ENCODE measurements around the gene LRRC1. TPM values are rescaled to one million over a fixed set of nuclear protein-coding genes. Genes with fewer than 3 reads are reported as not detected.
"Not testable (repeated sequence)": the region's sequence is repeated elsewhere in the genome, so short reads cannot be mapped to it uniquely, and the experiment has no call there.

LRRC1 gene
- total RNA-seq, 2 donors from 2014 or later = 1.00 to 3.0 TPM

DNA sequence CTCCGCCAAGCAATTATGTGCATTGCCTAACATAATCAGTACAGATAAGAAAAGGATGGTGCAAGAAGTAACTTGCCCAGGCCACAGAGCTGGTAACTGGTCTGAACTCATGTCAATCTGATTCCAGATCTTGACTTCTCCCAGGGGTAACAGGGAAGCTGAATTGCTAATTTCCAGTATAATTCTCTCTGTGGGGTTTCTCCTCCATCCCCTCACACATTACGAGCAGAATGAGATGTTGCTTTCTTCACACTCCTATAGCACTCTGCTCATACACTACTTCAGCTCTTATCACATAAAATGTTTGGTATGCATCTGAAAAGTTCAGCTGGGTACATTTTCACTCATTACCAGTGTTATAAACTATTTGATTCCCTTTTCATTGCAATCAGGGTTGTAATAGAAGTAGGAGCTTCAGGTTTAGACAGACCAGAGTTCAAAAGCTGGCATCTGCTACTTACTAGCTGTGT, 24.0 kb upstream of the LRRC1 start:
- Mint-ChIP-seq H3K27me3 (peaks cover 14 to 21% of the 10 kb centered on the region in 2 donors), H3K4me3 (no peak overlapping the region), H3K36me3 (no peaks in the 10 kb centered on the region), H3K4me1 (ENCODE audit: low read depth in 2 of 2) (no peaks in the 10 kb centered on the region), H3K27ac (no peak overlapping the region), H3K9me3 (no peaks in the 10 kb centered on the region)
- DNase-seq (ENCODE audit: low spot score) (no peak), ATAC-seq (no peak)

DNA sequence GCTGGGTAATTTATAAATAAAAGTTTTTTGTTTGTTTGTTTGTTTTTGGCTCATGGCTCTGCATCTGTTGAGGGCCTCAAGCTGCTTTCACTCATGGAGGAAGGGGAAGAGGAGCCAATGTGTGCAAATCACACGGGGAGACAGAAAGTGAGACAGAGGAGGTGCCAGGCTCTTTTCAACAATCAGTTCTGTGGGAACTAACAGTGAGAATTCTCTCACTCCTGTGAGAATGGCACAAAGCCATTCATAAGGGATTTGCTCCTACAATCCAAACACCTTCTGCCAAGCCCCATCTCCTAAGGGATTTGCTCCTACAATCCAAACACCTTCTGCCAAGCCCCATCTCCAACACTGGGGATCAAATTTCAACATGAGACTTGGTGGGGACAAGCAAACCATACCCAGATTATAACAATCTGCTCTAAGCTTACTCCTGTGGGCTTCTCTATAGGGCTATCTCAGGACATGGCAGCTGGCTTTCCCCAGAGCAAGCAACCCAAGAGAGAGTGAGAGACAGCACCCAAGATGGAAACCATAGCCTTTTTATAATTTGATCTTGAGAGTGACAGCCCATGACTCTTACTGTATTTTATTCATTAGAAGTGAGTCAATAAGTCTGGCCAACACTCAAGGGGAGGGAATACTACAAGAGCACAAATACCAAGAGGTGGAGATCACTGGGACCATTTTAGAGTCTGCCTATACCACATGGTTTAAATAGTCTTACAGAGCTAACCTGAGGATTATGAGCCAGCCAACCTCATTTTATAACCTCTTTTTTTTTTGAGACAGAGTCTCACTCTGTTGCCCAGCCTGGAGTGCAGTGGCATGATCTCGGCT, 22.8 kb upstream of the LRRC1 start:
- Mint-ChIP-seq H3K9me3 (no peaks in the 10 kb centered on the region), H3K36me3 (no peaks in the 10 kb centered on the region), H3K4me3 (no peak overlapping the region), H3K4me1 (ENCODE audit: low read depth in 2 of 2) (no peaks in the 10 kb centered on the region), H3K27me3 (peaks cover 9 to 10% of the 10 kb centered on the region in 2 donors), H3K27ac (no peak overlapping the region)
- DNase-seq (ENCODE audit: low spot score) (no peak), ATAC-seq (no peak)

DNA sequence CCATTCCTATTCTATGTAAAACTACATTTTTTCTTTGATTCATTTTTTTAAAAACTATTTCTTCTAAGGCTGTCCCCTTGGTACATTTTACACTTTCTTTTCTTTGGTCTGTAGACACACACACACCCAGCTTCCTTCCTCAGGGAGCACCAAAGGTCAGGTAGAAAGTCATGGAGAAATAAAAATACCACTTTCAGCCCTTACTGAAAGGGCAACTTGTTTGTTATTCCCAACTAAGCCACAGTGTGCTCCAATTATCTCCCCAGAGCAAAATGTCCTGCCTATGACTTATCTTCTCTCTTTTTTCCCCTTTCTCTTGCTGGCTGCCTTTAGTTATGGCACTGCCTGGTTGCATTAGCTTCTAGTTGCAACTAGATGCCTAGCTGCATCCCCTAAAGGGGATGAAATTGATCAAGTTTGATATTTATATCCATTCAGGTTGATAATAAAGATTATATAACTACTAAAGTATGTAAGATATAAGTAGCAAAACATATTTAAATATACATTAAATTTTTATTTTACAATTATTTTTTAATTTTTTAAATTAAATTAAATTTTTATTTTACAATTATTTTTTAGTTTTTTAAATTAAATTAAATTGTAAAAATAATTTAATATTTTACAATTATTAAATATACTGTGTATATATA, 21.6 kb upstream of the LRRC1 start:
- Mint-ChIP-seq H3K27ac (no peak overlapping the region), H3K4me1 (ENCODE audit: low read depth in 2 of 2) (no peaks in the 10 kb centered on the region), H3K4me3 (no peak overlapping the region), H3K9me3 (no peaks in the 10 kb centered on the region), H3K36me3 (no peaks in the 10 kb centered on the region), H3K27me3 (peaks cover 8 to 9% of the 10 kb centered on the region in 2 donors)
- ATAC-seq (no peak), DNase-seq (ENCODE audit: low spot score) (no peak)

- H3K27ac Mint-ChIP-seq; H3K36me3 Mint-ChIP-seq; H3K9me3 Mint-ChIP-seq; H3K4me1 Mint-ChIP-seq (ENCODE audit: low read depth in 2 of 2); H3K4me3 Mint-ChIP-seq; ATAC-seq; DNase-seq (ENCODE audit: low spot score): not testable (repeated sequence)
- peaks cover 13 to 17% of the 10 kb centered on the region in 2 donors for H3K27me3 Mint-ChIP-seq
These were observed 18.7 kb upstream of the LRRC1 start for GRCh38 chr6:53776152-53776551.

GRCh38 chr6:53784991-53785390, 9.8 kb upstream of the LRRC1 start:
- DNase-seq (ENCODE audit: low spot score); H3K9me3 Mint-ChIP-seq; H3K4me1 Mint-ChIP-seq (ENCODE audit: low read depth in 2 of 2); H3K4me3 Mint-ChIP-seq; ATAC-seq; H3K27ac Mint-ChIP-seq: not testable (repeated sequence)
- peaks cover 16% of the 10 kb centered on the region for H3K36me3 Mint-ChIP-seq
- peaks cover 20 to 40% of the 10 kb centered on the region in 2 donors for H3K27me3 Mint-ChIP-seq

- ATAC-seq (no peak), DNase-seq (ENCODE audit: low spot score) (no peak)
- Mint-ChIP-seq H3K4me1 (ENCODE audit: low read depth in 2 of 2) (no peaks in the 10 kb centered on the region), H3K4me3 (no peak overlapping the region), H3K36me3 (peaks cover 12% of the 10 kb centered on the region), H3K9me3 (peaks cover 3% of the 10 kb centered on the region), H3K27me3 (peaks cover 20 to 29% of the 10 kb centered on the region in 2 donors), H3K27ac (no peak overlapping the region)
These were observed 8.0 kb upstream of the LRRC1 start for GRCh38 chr6:53786832-53787231.

- Mint-ChIP-seq H3K9me3 (peaks cover 3% of the 10 kb centered on the region), H3K4me1 (ENCODE audit: low read depth in 2 of 2) (peaks cover 17 to 23% of the 10 kb centered on the region in 2 donors), H3K27me3 (peaks cover 26 to 32% of the 10 kb centered on the region in 2 donors), H3K4me3 (no peak overlapping the region), H3K27ac (no peak overlapping the region), H3K36me3 (peaks cover 6% of the 10 kb centered on the region)
- no peak for ATAC-seq
- no peak for DNase-seq (ENCODE audit: low spot score)
These were observed 3.9 kb upstream of the LRRC1 start for GRCh38 chr6:53790886-53791285.

DNA sequence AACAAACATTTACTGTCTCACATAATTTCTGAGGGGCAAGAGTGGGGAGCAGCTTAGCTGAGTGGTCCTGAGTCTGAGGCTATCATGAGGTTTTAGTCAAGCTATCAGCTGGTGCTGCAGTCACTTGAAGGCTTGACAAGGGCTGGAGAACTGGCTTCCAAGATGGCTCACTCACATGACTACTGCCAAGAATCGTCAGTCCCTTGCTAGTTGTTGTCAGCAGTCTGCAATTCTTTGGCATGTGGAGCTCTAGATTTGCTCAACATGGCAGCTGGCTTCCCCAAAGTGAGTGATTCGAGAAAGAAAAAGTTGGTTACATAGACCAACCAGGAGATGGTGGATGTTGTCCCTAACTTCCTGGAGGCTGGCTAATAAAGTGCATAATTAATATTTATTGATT, 2.8 kb upstream of the LRRC1 start:
- H3K9me3 Mint-ChIP-seq = peaks cover 3% of the 10 kb centered on the region
- peaks cover 28 to 32% of the 10 kb centered on the region in 2 donors for H3K27me3 Mint-ChIP-seq
- H3K36me3 Mint-ChIP-seq = peaks cover 6% of the 10 kb centered on the region
- H3K4me1 Mint-ChIP-seq (ENCODE audit: low read depth in 2 of 2) = peaks cover 21 to 28% of the 10 kb centered on the region in 2 donors
- H3K4me3 Mint-ChIP-seq = no peak overlapping the region
- ATAC-seq (no peak), DNase-seq (ENCODE audit: low spot score) (no peak)
- H3K27ac Mint-ChIP-seq = no peak overlapping the region

- Mint-ChIP-seq H3K9me3 (peaks cover 3% of the 10 kb centered on the region), H3K4me1 (ENCODE audit: low read depth in 2 of 2) (peaks cover 21 to 28% of the 10 kb centered on the region in 2 donors), H3K27me3 (peaks cover 28 to 31% of the 10 kb centered on the region in 2 donors), H3K27ac (no peak overlapping the region), H3K4me3 (peak overlapping the region; percentile 97), H3K36me3 (peaks cover 6% of the 10 kb centered on the region)
- DNase-seq (ENCODE audit: low spot score) (no peak), ATAC-seq (no peak)
These were observed 1.9 kb upstream of the LRRC1 start for GRCh38 chr6:53792973-53793317.

GRCh38 chr6:53793318-53794136, 1.3 kb upstream of the LRRC1 start:
- peaks cover 21 to 28% of the 10 kb centered on the region in 2 donors for H3K4me1 Mint-ChIP-seq (ENCODE audit: low read depth in 2 of 2)
- H3K4me3 Mint-ChIP-seq = peak overlapping the region; percentile 97
- peak overlapping the region; percentile 20 to 49 for H3K27ac Mint-ChIP-seq
- DNase-seq (ENCODE audit: low spot score) (no peak), ATAC-seq (no peak)
- peaks cover 25 to 26% of the 10 kb centered on the region in 2 donors for H3K27me3 Mint-ChIP-seq
- H3K36me3 Mint-ChIP-seq = peaks cover 5% of the 10 kb centered on the region
- H3K9me3 Mint-ChIP-seq = peaks cover 3% of the 10 kb centered on the region

GRCh38 chr6:53794137-53794719, 577 bp upstream of the LRRC1 start:
- H3K36me3 Mint-ChIP-seq = no peaks in the 10 kb centered on the region
- DNase-seq (ENCODE audit: low spot score) (no peak), ATAC-seq (peak; percentile 63 to 71)
- peaks cover 21 to 28% of the 10 kb centered on the region in 2 donors for H3K4me1 Mint-ChIP-seq (ENCODE audit: low read depth in 2 of 2)
- peak overlapping the region; percentile 97 for H3K4me3 Mint-ChIP-seq
- peak overlapping the region; percentile 31 to 49 for H3K27ac Mint-ChIP-seq
- no peaks in the 10 kb centered on the region for H3K9me3 Mint-ChIP-seq
- peaks cover 18 to 21% of the 10 kb centered on the region in 2 donors for H3K27me3 Mint-ChIP-seq

DNA sequence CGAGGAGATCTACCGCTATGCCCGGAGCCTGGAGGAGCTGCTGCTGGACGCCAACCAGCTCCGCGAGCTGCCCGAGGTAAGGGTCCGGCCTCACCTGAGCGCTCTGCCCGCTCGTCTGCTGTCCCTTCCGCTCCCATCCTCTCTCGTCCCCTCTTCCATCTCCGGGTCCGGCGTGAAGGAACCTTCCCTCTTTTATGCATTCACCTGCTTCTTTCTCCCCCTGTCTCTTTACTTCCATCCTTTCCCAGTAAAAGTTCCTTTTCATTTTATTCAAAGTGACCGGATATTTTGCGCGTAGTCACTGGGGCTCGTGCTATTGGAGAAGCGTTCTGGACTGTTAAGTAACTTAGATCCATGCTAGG, 516 bp downstream of the LRRC1 start:
- Mint-ChIP-seq H3K36me3 (no peaks in the 10 kb centered on the region), H3K9me3 (no peaks in the 10 kb centered on the region), H3K4me1 (ENCODE audit: low read depth in 2 of 2) (peaks cover 25 to 32% of the 10 kb centered on the region in 2 donors), H3K4me3 (peak overlapping the region; percentile 97), H3K27me3 (peaks cover 17 to 21% of the 10 kb centered on the region in 2 donors), H3K27ac (peak overlapping the region; percentile 49 to 79)
- no peak for DNase-seq (ENCODE audit: low spot score)
- no peak for ATAC-seq

DNA sequence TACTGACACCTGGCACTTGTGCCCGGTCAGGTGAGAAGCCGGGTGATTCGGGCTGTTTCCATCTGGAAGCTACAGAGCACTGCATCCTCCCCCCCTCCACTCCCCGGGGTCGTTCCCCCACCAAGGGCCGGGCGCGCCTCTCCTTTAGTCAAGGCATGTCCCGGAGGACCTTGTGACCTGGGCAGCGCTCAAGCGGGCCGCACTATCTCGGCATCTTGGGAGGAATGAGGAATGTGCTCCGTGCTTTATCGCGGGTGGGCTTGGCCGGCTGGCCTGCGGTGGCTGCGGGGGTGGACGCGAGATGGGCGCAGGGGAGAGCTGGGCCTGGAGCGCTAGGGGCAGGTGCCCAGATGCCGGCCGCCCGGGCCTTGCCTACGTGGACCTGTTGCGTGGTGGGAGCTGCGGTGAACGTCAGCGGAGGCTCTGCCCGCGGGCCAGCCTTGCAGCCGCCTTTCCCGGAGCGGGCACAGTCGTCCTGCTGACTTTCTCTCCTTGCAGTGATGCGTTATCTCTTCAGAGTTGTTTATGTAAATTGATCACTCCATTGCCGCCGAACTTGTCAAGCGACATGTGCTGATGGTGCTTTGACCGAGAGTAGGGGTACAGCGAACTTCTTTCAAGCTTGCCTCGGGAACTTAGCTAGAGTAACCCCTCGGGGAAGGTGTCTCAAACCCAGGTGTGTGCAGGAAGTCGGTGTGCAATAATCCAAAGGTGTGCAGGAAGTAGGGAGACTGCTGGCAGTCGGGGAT, 1.1 kb downstream of the LRRC1 start:
- ATAC-seq = no peak

More for the DNA sequence above, 1.1 kb downstream of the LRRC1 start:
- Mint-ChIP-seq H3K4me1 (ENCODE audit: low read depth in 2 of 2) (peaks cover 25 to 32% of the 10 kb centered on the region in 2 donors), H3K9me3 (no peaks in the 10 kb centered on the region), H3K27ac (peak overlapping the region; percentile 49 to 79), H3K36me3 (no peaks in the 10 kb centered on the region), H3K4me3 (peak overlapping the region; percentile 97), H3K27me3 (peaks cover 14 to 17% of the 10 kb centered on the region in 2 donors)
- DNase-seq (ENCODE audit: low spot score) = no peak

Data from natural killer cell treated with Interleukin-12 subunit alpha and Interleukin-12 subunit beta and Interleukin-15 and Interleukin-18, amount 100 ng/mL, for 72 hours (primary cell).